H1 (cell line): Measurements from ENCODE around the gene PDLIM4. TPM values are rescaled to one million over a fixed set of nuclear protein-coding genes. Genes with fewer than 3 reads are reported as not detected.

Source experiments
- CTCF ChIA-PET: fragments of 300-600 bp; sonication (Branson Sonifier 250); formaldehyde crosslinking; loops from one replicate; lab custom pipeline; 2021; ENCODE audit not compliant: partially characterized antibody; lab: Charles Lee
- POLR2A ChIA-PET: fragments of 300-600 bp; sonication (Branson Sonifier 250); formaldehyde crosslinking; loops from one replicate; lab custom pipeline; 2021; ENCODE audit warnings: inconsistent platforms; ENCODE audit not compliant: partially characterized antibody; lab: Charles Lee
- DNase-seq, 2 experiments: peaks; one replicate each; pipeline versions ENCODE4 v3.0.0 to v3.0.0-alpha.2; 2010 to 2022; ENCODE audit warnings: low spot score in 2 of 2, low read depth in 1 of 2, mixed read lengths in 1 of 2
- FAIRE-seq: peaks from 2 replicates; lab custom pipeline; 2011; peaks lifted over from hg19 to GRCh38; lab: Jason Lieb, UNC
- H2AFZ ChIP-seq: 2 replicates; pipeline ENCODE4 v1.8.1; 2012; ENCODE audit warnings: low read length, inconsistent platforms
- H2AK5ac ChIP-seq: 2 replicates; pipeline ENCODE4 v1.6.1; 2013; ENCODE audit warnings: low read depth, low read length
- H2BK120ac ChIP-seq: replicated peaks from 2 replicates; pipeline ENCODE3; 2013; ENCODE audit warnings: low read depth, low read length, inconsistent platforms
- H2BK12ac ChIP-seq: 2 replicates; pipeline ENCODE4 v1.6.1; 2013; ENCODE audit warnings: low read depth, low read length
- H2BK15ac ChIP-seq: 2 replicates; pipeline ENCODE4 v1.6.1; 2013; ENCODE audit warnings: low read length
- H2BK20ac ChIP-seq: 2 replicates; pipeline ENCODE4 v1.6.1; 2013; ENCODE audit warnings: low read length
- H2BK5ac ChIP-seq: 2 replicates; pipeline ENCODE4 v1.6.1; 2013; ENCODE audit warnings: low read depth, low read length
- H3K14ac ChIP-seq: 2 replicates; pipeline ENCODE4 v1.6.1; 2013; ENCODE audit warnings: inconsistent platforms; ENCODE audit not compliant: insufficient read length
- H3K18ac ChIP-seq: 2 replicates; pipeline ENCODE4 v1.6.1; 2013; ENCODE audit warnings: low read length; ENCODE audit errors: extremely low read depth
- H3K23ac ChIP-seq: 2 replicates; pipeline ENCODE4 v1.6.1; 2013; ENCODE audit warnings: inconsistent platforms; ENCODE audit not compliant: insufficient read length
- H3K23me2 ChIP-seq: 2 replicates; pipeline ENCODE4 v1.6.1; 2013; ENCODE audit warnings: low read depth, low read length
- H3K27ac ChIP-seq: 2 replicates; pipeline ENCODE4 v1.6.1; 2011; ENCODE audit warnings: low read depth, low read length, inconsistent platforms
- H3K27me3 ChIP-seq, 4 experiments: replicated peaks in 1 of 4; 1 replicate in 1 of 4; 2 replicates in 3 of 4; pipeline versions ENCODE4 v1.6.1 to v1.8.1; 2011 to 2013; ENCODE audit warnings: low read length in 3 of 4, mild to moderate bottlenecking in 3 of 4, inconsistent platforms in 2 of 4, mixed read lengths in 2 of 4, moderate library complexity in 1 of 4; ENCODE audit not compliant: control insufficient read depth in 3 of 4, insufficient read depth in 3 of 4; ENCODE audit errors: extremely low read depth in 1 of 4
- H3K36me3 ChIP-seq, 4 experiments: 2 replicates each; pipeline versions ENCODE4 v1.6.1 to v1.8.1; 2011 to 2013; ENCODE audit warnings: mild to moderate bottlenecking in 4 of 4, low read length in 3 of 4, moderate library complexity in 2 of 4, control low read depth in 1 of 4, inconsistent platforms in 1 of 4; ENCODE audit not compliant: insufficient read depth in 4 of 4, control insufficient read depth in 2 of 4
- H3K4ac ChIP-seq: replicated peaks from 2 replicates; pipeline ENCODE3; 2013; ENCODE audit warnings: low read length, low read depth, mixed read lengths, inconsistent platforms; ENCODE audit not compliant: insufficient read length
- H3K4me1 ChIP-seq, 4 experiments: replicated peaks in 1 of 4; 1 replicate in 1 of 4; 2 replicates in 3 of 4; pipeline versions ENCODE4 v1.6.1 to v1.8.1; 2011 to 2013; ENCODE audit warnings: low read length in 3 of 4, inconsistent platforms in 2 of 4, mixed read lengths in 1 of 4; ENCODE audit not compliant: insufficient read depth in 4 of 4, control insufficient read depth in 3 of 4
- H3K4me2 ChIP-seq, 2 experiments: 2 replicates each; pipeline versions ENCODE4 v1.6.1 to v1.8.1; 2011 to 2013; ENCODE audit warnings: low read depth in 2 of 2, low read length in 2 of 2, control low read depth in 1 of 2, inconsistent platforms in 1 of 2, mild to moderate bottlenecking in 1 of 2; ENCODE audit not compliant: insufficient read depth in 1 of 2
- H3K4me3 ChIP-seq, 4 experiments: fragments of 200-600, 300-600 bp in 1 of 4; sonication (generic), shearing (Covaris generic), sonication (Bioruptor Twin) in 1 of 4; 2 replicates each; pipeline versions ENCODE4 v1.5.1 to v1.8.1; 2011 to 2016; ENCODE audit warnings: low read length in 4 of 4, low read depth in 3 of 4, control low read depth in 2 of 4, inconsistent platforms in 2 of 4, mild to moderate bottlenecking in 2 of 4, mixed read lengths in 1 of 4, moderate library complexity in 1 of 4; ENCODE audit not compliant: insufficient read depth in 2 of 4; ENCODE audit errors: extremely low read depth in 1 of 4
- H3K56ac ChIP-seq: replicated peaks from 2 replicates; pipeline ENCODE3; 2013; ENCODE audit warnings: low read depth, mild to moderate bottlenecking, mixed read lengths, low read length, inconsistent platforms; ENCODE audit not compliant: insufficient read length
- H3K79me1 ChIP-seq: 2 replicates; pipeline ENCODE4 v1.6.1; 2013; ENCODE audit warnings: low read depth, low read length, control low read depth
- H3K79me2 ChIP-seq, 2 experiments: 2 replicates each; pipeline versions ENCODE4 v1.6.1 to v1.8.1; 2012 to 2013; ENCODE audit warnings: low read length in 2 of 2, mild to moderate bottlenecking in 2 of 2, inconsistent platforms in 1 of 2; ENCODE audit not compliant: insufficient read depth in 2 of 2, control insufficient read depth in 1 of 2
- H3K9ac ChIP-seq, 4 experiments: replicated peaks in 1 of 4; 1 replicate in 1 of 4; 2 replicates in 3 of 4; pipeline versions ENCODE4 v1.6.1 to v1.8.1; 2011 to 2013; ENCODE audit warnings: low read depth in 3 of 4, low read length in 3 of 4, control low read depth in 2 of 4, mild to moderate bottlenecking in 2 of 4, moderate library complexity in 2 of 4, inconsistent platforms in 1 of 4; ENCODE audit errors: extremely low read depth in 1 of 4
- H3K9me3 ChIP-seq, 2 experiments: 2 replicates each; pipeline versions ENCODE4 v1.6.1 to v1.8.1; 2012 to 2013; ENCODE audit warnings: mild to moderate bottlenecking in 2 of 2, moderate library complexity in 2 of 2, control low read depth in 1 of 2, inconsistent platforms in 1 of 2, low read depth in 1 of 2, low read length in 1 of 2, mixed read lengths in 1 of 2; ENCODE audit not compliant: insufficient read depth in 2 of 2
- H4K20me1 ChIP-seq, 2 experiments: replicated peaks in 1 of 2; 2 replicates each; pipeline versions ENCODE3 to v1.8.1; 2011 to 2013; ENCODE audit warnings: inconsistent platforms in 2 of 2, low read length in 2 of 2, mild to moderate bottlenecking in 1 of 2; ENCODE audit not compliant: insufficient read depth in 2 of 2, control insufficient read depth in 1 of 2
- H4K5ac ChIP-seq: 2 replicates; pipeline ENCODE4 v1.6.1; 2013; ENCODE audit warnings: low read length, low read depth, mixed read lengths, inconsistent platforms; ENCODE audit not compliant: insufficient read length
- H4K8ac ChIP-seq: 2 replicates; pipeline ENCODE4 v1.8.0; 2013; ENCODE audit warnings: mild to moderate bottlenecking, moderate library complexity, low read length, inconsistent platforms; ENCODE audit not compliant: insufficient read depth; ENCODE audit errors: extremely low read depth
- H4K91ac ChIP-seq: replicated peaks from 2 replicates; pipeline ENCODE3; 2013; ENCODE audit warnings: low read length, mixed read lengths, inconsistent platforms; ENCODE audit not compliant: insufficient read length
- EZH2 ChIP-seq: fragments of 200-600 bp; sonication (generic); IDR thresholded peaks from 2 replicates; pipeline ENCODE4 v1.7.1; 2012; ENCODE audit warnings: low read depth, mild to moderate bottlenecking, moderate library complexity, low read length, inconsistent platforms; ENCODE audit not compliant: severe bottlenecking
- WGBS, 2 experiments: shearing (Covaris generic) in 1 of 2; methylation state at CpG; one replicate each; pipeline versions ENCODE4 v1.1.6 to v1.1.7; 2013 to 2015; ENCODE audit warnings: low lambda C conversion rate in 2 of 2, mixed read lengths in 2 of 2, inconsistent platforms in 1 of 2, low coverage in 1 of 2, missing lambda C conversion rate in 1 of 2; ENCODE audit not compliant: insufficient replicate concordance in 2 of 2, insufficient coverage in 1 of 2, insufficient read length in 1 of 2; ENCODE audit errors: extremely low coverage in 1 of 2, missing lambda C conversion rate in 1 of 2; 5-methylcytosine and 5-hydroxymethylcytosine counted together
- polyA plus RNA-seq, 7 experiments: library from polyadenylated mRNA; depleted of rRNA in 3 of 7; stranded (reverse) in 5 of 7; unstranded in 2 of 7; fragments of >200 nt in 5 of 7; fragments of 200-250 nt in 2 of 7; gene quantifications; 1 replicate in 5 of 7; 2 replicates in 1 of 7; 4 replicates in 1 of 7; pipeline versions ENCODE4 v1.2.1 to v1.2.3, GENCODE V29; 2011 to 2013; ENCODE audit warnings: missing spikeins in 2 of 7, mixed read lengths in 2 of 7
- total RNA-seq: library from RNA; stranded (reverse); fragmentation: NEBNext Ultra II Directional; extraction: Animal tissue kit (Norgen Biotek cat#: 25700); gene quantifications from 2 replicates; pipeline ENCODE4 v1.2.1, GENCODE V29; 2021
- TF ChIP-seq, protein P1 (sequence below): IDR thresholded peaks from 2 replicates; pipeline ENCODE4 v1.6.1; 2012; ENCODE audit warnings: inconsistent platforms

PDLIM4 gene
- total and polyA plus RNA-seq, 2 of the 8 experiments (the other 6 are each of a cell fraction or from before 2014, with no cell fraction given), result 10.7 to 29.1 TPM

DNA sequence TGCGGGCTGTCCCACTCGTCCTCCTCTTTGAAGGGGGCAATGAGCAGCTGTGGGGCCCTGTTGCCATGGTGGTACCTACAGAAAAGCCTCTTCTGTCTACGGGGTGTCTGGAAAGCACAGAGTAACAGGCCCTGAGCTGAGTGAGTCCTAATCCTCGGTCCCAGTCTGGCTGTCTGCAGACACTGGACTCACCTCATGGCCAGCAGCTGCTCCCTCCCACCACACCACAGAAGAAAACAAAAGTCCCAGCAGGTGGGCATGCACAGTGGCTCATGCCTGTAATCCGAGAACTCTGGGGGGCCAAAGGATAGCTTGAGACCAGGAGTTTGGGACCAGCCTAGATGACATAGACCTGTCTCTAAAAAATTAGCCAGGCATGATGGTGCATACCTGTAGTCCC, 49.7 kb upstream of the PDLIM4 start:
- Histone ChIP-seq H2BK20ac (no peak overlapping the region), H3K4me2 (peak overlapping the region in 1 of 2 experiments; percentile 19; a peak in 1 of 4 replicates), H3K27me3 (no peaks in the 10 kb centered on the region), H2BK12ac (no peak overlapping the region), H2BK5ac (peak overlapping the region; percentile 4; the same call in 1 of the 2 replicates), H3K79me2 (no peaks in the 10 kb centered on the region), H3K9ac (no peak overlapping the region), H3K14ac (no peak overlapping the region), H3K56ac (no peak overlapping the region), H3K36me3 (no peaks in the 10 kb centered on the region; a peak in 1 of 8 replicates), H2BK120ac (no peak overlapping the region), H3K79me1 (no peaks in the 10 kb centered on the region), H3K27ac (no peak overlapping the region), H3K4me1 (peaks cover 0 to 5% (median 2%) of the 10 kb centered on the region in 4 experiments; a peak in 3 of 7 replicates), H2BK15ac (no peak overlapping the region), H4K91ac (peak overlapping the region; percentile 47), H3K4ac (no peak overlapping the region), H4K5ac (no peak overlapping the region), H3K4me3 (no peak overlapping the region), H3K23ac (no peak overlapping the region), H2AK5ac (no peak overlapping the region), H4K20me1 (no peaks in the 10 kb centered on the region), H3K23me2 (no peaks in the 10 kb centered on the region), H3K18ac (no peak overlapping the region), H4K8ac (no peak overlapping the region), H2AFZ (no peak overlapping the region), H3K9me3 (no peaks in the 10 kb centered on the region)
- ChIA-PET POLR2A (no interaction called here), CTCF (interaction anchor here (1.9 to 6.2 kb wide), 4 partner anchors 18 to 144 kb away, joined by 6 to 33 read pairs (median 10); no protein-coding TSS in a partner anchor)
- WGBS, 2 experiments, result 90% methylated on average over 5 of the region's 5 CpGs; no CpG with 5 or more reads in 1 of the 2 experiments
- DNase-seq (no peak), FAIRE-seq (no peak)
- no peak for TF ChIP-seq EZH2
- TF ChIP-seq, protein P1, sequence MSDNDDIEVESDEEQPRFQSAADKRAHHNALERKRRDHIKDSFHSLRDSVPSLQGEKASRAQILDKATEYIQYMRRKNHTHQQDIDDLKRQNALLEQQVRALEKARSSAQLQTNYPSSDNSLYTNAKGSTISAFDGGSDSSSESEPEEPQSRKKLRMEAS, result 0 out of 2 replicates have a peak, but pooled peaks have one; percentile 28
